ENCODE data around the gene HSD3B2.

DNA sequence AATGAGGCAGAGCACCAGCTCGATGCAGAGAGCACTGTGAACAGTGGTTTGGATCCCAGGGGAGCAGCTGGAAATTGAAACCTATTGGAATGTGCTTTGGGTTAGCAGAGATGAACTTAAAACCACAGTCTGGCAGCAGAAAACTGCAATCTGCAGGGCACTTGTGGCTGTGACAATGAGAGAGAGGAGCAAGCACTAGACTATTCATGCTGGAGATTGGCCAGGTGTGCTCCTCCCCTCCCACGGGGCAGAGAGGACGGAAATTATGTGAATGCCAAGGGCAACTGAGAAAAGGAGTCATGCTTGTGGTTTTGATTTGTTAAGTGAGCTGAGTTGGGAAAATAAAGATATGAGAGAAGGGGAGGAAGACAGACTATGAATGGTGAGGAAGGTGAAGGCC, 38.1 kb downstream of the HSD3B2 start:
- no peak for TF ChIP-seq POLR2A (IDR thresholded peaks at IDR 0.05; ENCODE audit: extremely low read depth, insufficient read length)
- TF ChIP-seq CTCF (IDR thresholded peaks at IDR 0.05; ENCODE audit: low read depth, low read length) = no peak
- TF ChIP-seq MAX (IDR thresholded peaks at IDR 0.05; ENCODE audit: low read depth, low read length) = no peak
- TF ChIP-seq MYC (IDR thresholded peaks at IDR 0.05; ENCODE audit: low read depth, low read length) = no peak

Measured in NB4 (cell line).